Kidney epithelial cell (primary cell): ENCODE data around the gene ZNF521. TPM values are rescaled to one million over a fixed set of nuclear protein-coding genes. Genes with fewer than 3 reads are reported as not detected.

Source experiments
- DNase-seq: peaks from one replicate; pipeline ENCODE4 v3.0.0-alpha.2; 2010; ENCODE audit warnings: low read depth
- H3K27me3 ChIP-seq: 2 replicates; pipeline ENCODE4 v1.6.0; 2011; ENCODE audit warnings: low read length; ENCODE audit not compliant: control insufficient read depth, insufficient read depth
- H3K36me3 ChIP-seq: 2 replicates; pipeline ENCODE4 v1.5.1; 2011; ENCODE audit warnings: low read length; ENCODE audit not compliant: control insufficient read depth, insufficient read depth
- H3K4me3 ChIP-seq: 2 replicates; pipeline ENCODE4 v1.5.1; 2011; ENCODE audit warnings: low read depth, mild to moderate bottlenecking, control low read depth, low read length
- total RNA-seq: library from RNA; depleted of rRNA; stranded (reverse); fragments of >200 nt; gene quantifications from 2 replicates; pipeline ENCODE4 v1.2.3, GENCODE V29; 2015
- TF ChIP-seq, protein P1 (sequence below): IDR thresholded peaks from 2 replicates; pipeline ENCODE4 v1.5.1; 2011; ENCODE audit warnings: mild to moderate bottlenecking, moderate library complexity, low read length, control low read depth, inconsistent platforms; ENCODE audit not compliant: insufficient read depth, poor library complexity, severe bottlenecking

ZNF521 gene
- total RNA-seq, 1 donor from 2014 or later = 6.0 TPM

DNA sequence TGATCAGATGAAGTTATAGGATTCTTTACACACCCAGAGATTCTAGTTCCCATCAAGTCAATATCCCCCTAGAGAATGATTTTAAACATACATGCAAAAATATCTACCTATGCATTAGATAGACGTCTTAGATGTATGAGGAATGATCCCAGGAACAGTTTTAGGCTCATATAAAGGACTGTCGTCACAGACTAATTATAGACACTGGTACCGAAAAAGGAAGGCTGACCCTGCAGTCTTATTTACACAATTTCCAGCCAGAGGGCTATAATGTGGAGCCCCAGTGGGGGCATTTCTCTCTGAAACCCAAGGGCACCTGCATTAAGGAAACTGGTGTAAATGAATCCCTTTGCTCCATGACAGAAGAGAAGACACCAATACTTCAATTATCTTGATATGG, 170.4 kb downstream of the ZNF521 start:
- no peaks in the 10 kb centered on the region for H3K27me3 ChIP-seq
- TF ChIP-seq, protein P1, sequence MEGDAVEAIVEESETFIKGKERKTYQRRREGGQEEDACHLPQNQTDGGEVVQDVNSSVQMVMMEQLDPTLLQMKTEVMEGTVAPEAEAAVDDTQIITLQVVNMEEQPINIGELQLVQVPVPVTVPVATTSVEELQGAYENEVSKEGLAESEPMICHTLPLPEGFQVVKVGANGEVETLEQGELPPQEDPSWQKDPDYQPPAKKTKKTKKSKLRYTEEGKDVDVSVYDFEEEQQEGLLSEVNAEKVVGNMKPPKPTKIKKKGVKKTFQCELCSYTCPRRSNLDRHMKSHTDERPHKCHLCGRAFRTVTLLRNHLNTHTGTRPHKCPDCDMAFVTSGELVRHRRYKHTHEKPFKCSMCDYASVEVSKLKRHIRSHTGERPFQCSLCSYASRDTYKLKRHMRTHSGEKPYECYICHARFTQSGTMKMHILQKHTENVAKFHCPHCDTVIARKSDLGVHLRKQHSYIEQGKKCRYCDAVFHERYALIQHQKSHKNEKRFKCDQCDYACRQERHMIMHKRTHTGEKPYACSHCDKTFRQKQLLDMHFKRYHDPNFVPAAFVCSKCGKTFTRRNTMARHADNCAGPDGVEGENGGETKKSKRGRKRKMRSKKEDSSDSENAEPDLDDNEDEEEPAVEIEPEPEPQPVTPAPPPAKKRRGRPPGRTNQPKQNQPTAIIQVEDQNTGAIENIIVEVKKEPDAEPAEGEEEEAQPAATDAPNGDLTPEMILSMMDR = no peak

DNA sequence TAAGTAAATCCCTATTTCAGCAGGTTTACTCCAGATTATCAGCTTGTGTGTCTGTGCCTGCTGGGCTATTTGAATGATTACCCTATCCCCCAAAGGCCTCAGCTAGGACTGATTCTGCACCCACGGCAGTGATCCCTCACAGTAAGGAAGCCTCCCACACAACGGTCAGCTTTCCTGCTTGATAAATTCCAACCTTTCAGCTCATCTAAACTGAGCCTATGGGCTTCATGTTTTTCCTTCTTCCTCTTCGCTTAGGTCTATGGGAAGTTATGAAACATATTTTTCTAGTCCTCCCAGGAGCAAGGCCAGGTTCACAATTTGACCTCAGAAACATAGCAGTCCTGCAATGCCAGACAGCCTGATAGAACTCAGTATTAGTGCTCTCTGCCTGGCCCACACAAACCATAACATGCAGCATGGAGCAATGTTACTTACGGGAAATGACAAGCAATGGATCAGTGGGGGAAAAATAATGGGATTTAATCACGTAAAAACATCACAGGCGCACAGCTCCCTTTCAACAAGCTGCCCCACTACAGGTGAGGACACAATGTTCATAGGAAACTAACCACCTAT, 170.9 kb downstream of the ZNF521 start:
- Histone ChIP-seq H3K27me3 (no peaks in the 10 kb centered on the region), H3K4me3 (no peak overlapping the region), H3K36me3 (no peaks in the 10 kb centered on the region)
- DNase-seq = no peak
- TF ChIP-seq, protein P1 = no peak

More for the DNA sequence above, 170.4 kb downstream of the ZNF521 start:
- Histone ChIP-seq H3K36me3 (no peaks in the 10 kb centered on the region), H3K4me3 (no peak overlapping the region)
- DNase-seq = no peak

DNA sequence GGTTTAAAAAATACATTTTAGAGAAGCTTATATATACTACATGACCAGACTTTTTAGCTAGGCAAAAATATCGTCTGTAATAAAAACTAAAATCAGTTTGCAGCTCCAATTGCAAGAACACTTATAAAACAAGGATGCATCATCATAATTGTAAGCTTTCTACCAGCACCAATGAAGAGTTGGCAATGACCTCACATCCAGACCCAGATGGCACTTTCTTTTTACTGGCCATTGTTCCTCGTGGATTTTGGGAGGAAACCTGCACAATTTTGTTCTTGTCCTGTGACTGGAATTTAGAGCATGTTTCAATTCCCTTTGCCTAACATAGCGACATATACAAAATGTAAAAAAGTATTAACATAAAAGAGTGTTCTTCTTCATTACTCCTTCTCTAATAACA, 174.3 kb downstream of the ZNF521 start:
- Histone ChIP-seq H3K36me3 (no peaks in the 10 kb centered on the region), H3K27me3 (no peaks in the 10 kb centered on the region), H3K4me3 (no peak overlapping the region)
- DNase-seq = no peak
- TF ChIP-seq, protein P1 = no peak

DNA sequence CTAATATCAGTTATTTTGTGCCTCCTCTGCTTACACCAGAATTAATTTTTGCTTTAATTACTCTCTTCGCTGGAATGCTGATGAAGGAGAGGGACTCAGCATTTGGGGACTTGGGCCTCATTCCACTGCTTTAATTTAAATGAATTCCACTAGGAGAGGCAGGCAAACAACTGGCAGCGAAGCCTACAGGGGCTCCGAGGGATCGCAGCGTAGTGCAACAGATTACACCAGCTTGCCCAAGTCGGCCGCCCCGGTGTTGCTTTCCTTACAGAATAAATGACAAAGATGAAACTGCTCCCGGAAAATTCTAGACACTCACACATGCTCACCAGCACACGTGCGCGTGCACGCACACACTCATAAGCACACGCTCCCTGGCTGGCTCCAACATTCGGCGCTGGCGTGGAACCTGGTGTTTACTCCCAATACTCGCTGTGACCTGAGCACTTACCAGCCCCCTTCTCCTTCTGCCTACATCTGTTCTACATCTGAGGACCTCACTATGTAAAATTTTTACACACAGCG, 175.4 kb downstream of the ZNF521 start:
- DNase-seq = no peak
- Histone ChIP-seq H3K27me3 (no peaks in the 10 kb centered on the region), H3K4me3 (no peak overlapping the region), H3K36me3 (no peaks in the 10 kb centered on the region)
- TF ChIP-seq, protein P1 = no peak

DNA sequence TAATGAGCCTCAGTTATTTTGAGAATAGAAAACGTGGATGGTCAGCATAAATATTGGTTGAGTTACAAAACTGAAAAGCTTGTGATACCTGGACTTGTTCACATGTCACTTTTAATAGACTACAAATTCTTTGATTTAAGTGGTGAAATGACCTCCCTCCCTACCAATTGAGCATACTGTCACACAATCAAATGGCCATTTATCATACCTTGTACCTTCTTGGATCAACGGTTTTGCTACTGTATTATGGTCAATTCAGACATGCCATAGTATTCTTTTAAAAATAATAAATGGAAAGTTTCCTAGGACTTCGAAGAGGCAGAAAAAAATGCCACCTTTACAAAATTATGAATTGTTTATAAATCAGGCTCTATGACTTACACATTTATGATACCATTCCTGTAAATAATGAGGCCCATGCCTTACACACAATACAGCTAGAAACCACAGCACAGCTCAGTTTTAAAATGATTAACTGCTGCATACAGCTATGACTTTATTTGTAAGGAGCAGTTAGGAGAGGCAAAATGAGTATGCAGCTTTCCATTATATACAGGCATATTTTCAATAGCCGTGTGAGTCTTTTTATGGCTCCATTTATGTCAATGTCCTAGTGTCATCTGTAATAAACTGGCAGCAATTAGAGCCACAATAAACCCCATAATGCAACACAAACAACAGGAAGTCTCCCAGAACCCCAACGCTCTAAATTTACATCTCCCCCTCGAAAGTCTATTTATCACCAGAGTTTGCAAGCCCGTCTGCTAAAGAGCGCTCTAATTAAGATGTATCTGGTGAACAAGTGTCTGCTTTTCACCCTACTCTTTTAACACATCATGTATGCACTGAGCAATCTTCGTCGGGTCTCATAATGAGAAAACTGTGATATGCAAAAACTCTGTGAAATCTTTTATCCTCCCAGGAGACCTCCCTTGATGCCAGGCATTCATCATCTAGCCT, 176.1 kb downstream of the ZNF521 start:
- TF ChIP-seq, protein P1 = no peak
- no peak for DNase-seq
- no peaks in the 10 kb centered on the region for H3K27me3 ChIP-seq

More for the DNA sequence above, 176.1 kb downstream of the ZNF521 start:
- no peak overlapping the region for H3K4me3 ChIP-seq
- no peaks in the 10 kb centered on the region for H3K36me3 ChIP-seq
